Measurements from ENCODE around the gene SUMO4. TPM values are rescaled to one million over a fixed set of nuclear protein-coding genes. Genes with fewer than 3 reads are reported as not detected.

Gene SUMO4
- total RNA-seq, 1 experiment from 2014 or later = 1.8 TPM

- Histone ChIP-seq H3K79me2 (ENCODE audit: low read depth) (peaks cover 48% of the 10 kb centered on the region), H3F3A (ENCODE audit: insufficient read depth, low read depth) (no peaks in the 10 kb centered on the region), H3K27me3 (ENCODE audit: insufficient read depth, low read depth) (no peaks in the 10 kb centered on the region), H4K20me1 (ENCODE audit: insufficient read depth) (0 out of 2 replicates have a peak, but pooled peaks cover 10% of the 10 kb centered on the region), H3K4me1 (replicated peaks; ENCODE audit: insufficient read depth) (no peaks in the 10 kb centered on the region), H3K27ac (no peak overlapping the region), H3K4me2 (no peak overlapping the region), H2AFZ (no peak overlapping the region), H3K36me3 (ENCODE audit: low read depth) (0 out of 2 replicates have a peak, but pooled peaks cover 16% of the 10 kb centered on the region), H3K9me2 (ENCODE audit: insufficient read depth) (no peaks in the 10 kb centered on the region), H3K9me3 (ENCODE audit: insufficient read depth, low read depth) (no peaks in the 10 kb centered on the region), H3K4me3 (no peak overlapping the region)
- no peak for TF ChIP-seq CTCF (conservative IDR thresholded peaks at IDR 0.05)
- no peak for TF ChIP-seq EZH2 (IDR thresholded peaks at IDR 0.05; ENCODE audit: low read depth)
- ChIA-PET POLR2A (ENCODE audit: unreplicated experiment) (no interaction called here), CTCF (no interaction called here)
- intact Hi-C loops (cut with micrococcal nuclease; ENCODE audit: unreplicated experiment) = loop anchor here (10.0 kb wide), 1 partner anchor 70 kb away; no protein-coding TSS in a partner anchor
- no peak for DNase-seq
- no TSS peak for BruUV-seq (replicated peaks)
These were observed 4.9 kb upstream of the SUMO4 start for GRCh38 chr6:149395185-149395584.

GRCh38 chr6:149397384-149397783 is 2.7 kb upstream of the SUMO4 start:
- peaks cover 29% of the 10 kb centered on the region for H3K79me2 ChIP-seq (ENCODE audit: low read depth)
- 0 out of 2 replicates have a peak, but pooled peaks cover 9% of the 10 kb centered on the region for H4K20me1 ChIP-seq (ENCODE audit: insufficient read depth)
- no peaks in the 10 kb centered on the region for H3K4me1 ChIP-seq (replicated peaks; ENCODE audit: insufficient read depth)
- peaks cover 21% of the 10 kb centered on the region; the same call in 1 of the 2 replicates for H3K36me3 ChIP-seq (ENCODE audit: low read depth)
- no peaks in the 10 kb centered on the region for H3F3A ChIP-seq (ENCODE audit: insufficient read depth, low read depth)
- no TSS peak for BruUV-seq (replicated peaks)
- ChIA-PET CTCF (no interaction called here), POLR2A (ENCODE audit: unreplicated experiment) (no interaction called here)
- no peaks in the 10 kb centered on the region for H3K9me3 ChIP-seq (ENCODE audit: insufficient read depth, low read depth)
- H3K4me2 ChIP-seq = no peak overlapping the region
- no peak overlapping the region for H3K4me3 ChIP-seq
- H3K27me3 ChIP-seq (ENCODE audit: insufficient read depth, low read depth) = no peaks in the 10 kb centered on the region
- H2AFZ ChIP-seq = no peak overlapping the region
- no peak for DNase-seq
- H3K9me2 ChIP-seq (ENCODE audit: insufficient read depth) = no peaks in the 10 kb centered on the region
- TF ChIP-seq EZH2 (IDR thresholded peaks at IDR 0.05; ENCODE audit: low read depth) (no peak), CTCF (conservative IDR thresholded peaks at IDR 0.05) (no peak)
- intact Hi-C loops (cut with micrococcal nuclease; ENCODE audit: unreplicated experiment) = loop anchor here (10.0 kb wide), 1 partner anchor 73 kb away; no protein-coding TSS in a partner anchor
- no peak overlapping the region for H3K27ac ChIP-seq

GRCh38 chr6:149403534-149403933 is 3.5 kb downstream of the SUMO4 start:
- H2AFZ ChIP-seq = no peak overlapping the region
- H3K4me3 ChIP-seq = no peak overlapping the region
- no peaks in the 10 kb centered on the region for H3K79me2 ChIP-seq (ENCODE audit: low read depth)
- H3K27me3 ChIP-seq (ENCODE audit: insufficient read depth, low read depth) = no peaks in the 10 kb centered on the region
- no peaks in the 10 kb centered on the region for H3K9me2 ChIP-seq (ENCODE audit: insufficient read depth)
- no peak overlapping the region for H3K27ac ChIP-seq
- TF ChIP-seq CTCF (conservative IDR thresholded peaks at IDR 0.05) (no peak), EZH2 (IDR thresholded peaks at IDR 0.05; ENCODE audit: low read depth) (no peak)
- DNase-seq = no peak
- ChIA-PET CTCF (no interaction called here), POLR2A (ENCODE audit: unreplicated experiment) (no interaction called here)
- H4K20me1 ChIP-seq (ENCODE audit: insufficient read depth) = no peaks in the 10 kb centered on the region
- BruUV-seq (replicated peaks) = no TSS peak
- 0 out of 2 replicates have a peak, but pooled peaks cover 5% of the 10 kb centered on the region for H3K4me1 ChIP-seq (replicated peaks; ENCODE audit: insufficient read depth)
- H3K36me3 ChIP-seq (ENCODE audit: low read depth) = peaks cover 37% of the 10 kb centered on the region; the same call in 1 of the 2 replicates
- H3F3A ChIP-seq (ENCODE audit: insufficient read depth, low read depth) = peaks cover 5% of the 10 kb centered on the region; the same call in 1 of the 2 replicates
- no peaks in the 10 kb centered on the region for H3K9me3 ChIP-seq (ENCODE audit: insufficient read depth, low read depth)
- intact Hi-C loops (cut with micrococcal nuclease; ENCODE audit: unreplicated experiment) = no loop called here
- H3K4me2 ChIP-seq = no peak overlapping the region

Measured in PC-9 (cell line).